Upper lobe of right lung (tissue), 1 donor: ENCODE measurements around the gene B4GALNT3. TPM values are rescaled to one million over a fixed set of nuclear protein-coding genes. Genes with fewer than 3 reads are reported as not detected.

Experiments used
- ATAC-seq: fragments of 200-7000 bp; cut with Tn5 transposase; one replicate; pipeline ENCODE4 v1.9.1; 2020; ENCODE audit warnings: mild to moderate bottlenecking, moderate library complexity
- DNase-seq: peaks from one replicate; pipeline ENCODE4 v3.0.0-alpha.2; 2020
- H3K27ac ChIP-seq: fragments of 200-600 bp; one replicate; pipeline ENCODE4 v1.8.0; 2022
- H3K27me3 ChIP-seq: fragments of 200-600 bp; one replicate; pipeline ENCODE4 v1.8.0; 2022; ENCODE audit warnings: mild to moderate bottlenecking
- H3K36me3 ChIP-seq: fragments of 200-600 bp; one replicate; pipeline ENCODE4 v1.8.0; 2022
- H3K4me1 ChIP-seq: fragments of 200-600 bp; one replicate; pipeline ENCODE4 v1.8.0; 2022
- H3K4me3 ChIP-seq: fragments of 200-600 bp; one replicate; pipeline ENCODE4 v1.8.0; 2022; ENCODE audit warnings: mild to moderate bottlenecking
- H3K9me3 ChIP-seq: fragments of 200-600 bp; one replicate; pipeline ENCODE4 v1.8.0; 2022
- intact Hi-C: fragments of 100-400 bp; cut with DNase I; formaldehyde crosslinking; loops from one replicate; pipeline ENCODE4 v1.11.0; 2022
- total RNA-seq: library from RNA; stranded (reverse); fragmentation: NEBNext Ultra II Directional; extraction: Animal tissue kit (Norgen Biotek cat#: 25700); gene quantifications from one replicate; pipeline ENCODE4 v1.2.1, GENCODE V29; 2021
- TF ChIP-seq, protein P1 (sequence below): fragments of 200-600 bp; IDR thresholded peaks from one replicate; pipeline ENCODE4 v1.8.0; 2022; ENCODE audit warnings: antibody characterized with exemption
- donor health status: DM: no; HTN: yes; CAD: no; lungs with severe emphysema.

Gene B4GALNT3
- total RNA-seq, 1 donor from 2014 or later: 14.0 TPM

- intact Hi-C loops: no loop called here
- ATAC-seq (peak; percentile 78), DNase-seq (peak; percentile 87)
Measured at GRCh38 chr12:561908-562593, 102.3 kb downstream of the B4GALNT3 start.

GRCh38 chr12:562634-563033 lies 102.9 kb downstream of the B4GALNT3 start:
- H3K4me1 ChIP-seq: peaks cover 8% of the 10 kb centered on the region
- no peak for DNase-seq

More at GRCh38 chr12:561908-562593, 102.3 kb downstream of the B4GALNT3 start:
- Histone ChIP-seq H3K27me3 (no peaks in the 10 kb centered on the region), H3K9me3 (no peaks in the 10 kb centered on the region), H3K4me3 (peak overlapping the region; percentile 23), H3K36me3 (no peaks in the 10 kb centered on the region), H3K4me1 (peaks cover 8% of the 10 kb centered on the region), H3K27ac (peak overlapping the region; percentile 70)
- TF ChIP-seq, protein P1, sequence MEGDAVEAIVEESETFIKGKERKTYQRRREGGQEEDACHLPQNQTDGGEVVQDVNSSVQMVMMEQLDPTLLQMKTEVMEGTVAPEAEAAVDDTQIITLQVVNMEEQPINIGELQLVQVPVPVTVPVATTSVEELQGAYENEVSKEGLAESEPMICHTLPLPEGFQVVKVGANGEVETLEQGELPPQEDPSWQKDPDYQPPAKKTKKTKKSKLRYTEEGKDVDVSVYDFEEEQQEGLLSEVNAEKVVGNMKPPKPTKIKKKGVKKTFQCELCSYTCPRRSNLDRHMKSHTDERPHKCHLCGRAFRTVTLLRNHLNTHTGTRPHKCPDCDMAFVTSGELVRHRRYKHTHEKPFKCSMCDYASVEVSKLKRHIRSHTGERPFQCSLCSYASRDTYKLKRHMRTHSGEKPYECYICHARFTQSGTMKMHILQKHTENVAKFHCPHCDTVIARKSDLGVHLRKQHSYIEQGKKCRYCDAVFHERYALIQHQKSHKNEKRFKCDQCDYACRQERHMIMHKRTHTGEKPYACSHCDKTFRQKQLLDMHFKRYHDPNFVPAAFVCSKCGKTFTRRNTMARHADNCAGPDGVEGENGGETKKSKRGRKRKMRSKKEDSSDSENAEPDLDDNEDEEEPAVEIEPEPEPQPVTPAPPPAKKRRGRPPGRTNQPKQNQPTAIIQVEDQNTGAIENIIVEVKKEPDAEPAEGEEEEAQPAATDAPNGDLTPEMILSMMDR: no peak

DNA sequence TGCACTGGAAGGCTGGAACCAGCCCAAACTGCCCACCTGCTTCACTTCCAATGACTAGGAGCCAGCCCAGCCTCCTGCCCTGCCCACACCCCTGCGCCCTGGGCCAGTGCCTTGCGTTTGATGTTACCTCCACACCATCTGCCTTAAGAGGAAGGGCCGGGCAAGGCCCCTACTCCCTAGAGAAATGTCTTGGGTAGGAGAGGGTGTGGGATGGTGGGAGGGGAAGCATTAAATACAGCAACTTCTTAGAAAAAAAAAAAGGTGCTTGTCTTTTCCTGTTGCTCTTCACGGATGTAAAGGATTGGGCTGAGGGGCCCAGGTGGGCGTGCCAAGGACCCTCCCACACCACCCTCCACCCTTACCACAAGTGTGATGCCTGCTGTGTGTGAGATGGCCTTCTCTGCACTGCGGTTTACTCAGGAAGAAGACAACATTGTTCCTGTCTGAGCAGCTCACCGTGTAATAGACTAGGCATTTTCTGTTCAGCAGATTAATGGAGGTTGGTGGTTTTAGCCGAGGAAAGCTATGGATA lies 103.6 kb downstream of the B4GALNT3 start:
- ATAC-seq (peak; percentile 6), DNase-seq (no peak)
- TF ChIP-seq, protein P1: no peak
- H3K36me3 ChIP-seq: no peaks in the 10 kb centered on the region
- intact Hi-C loops: no loop called here
- H3K4me3 ChIP-seq: no peak overlapping the region
- no peaks in the 10 kb centered on the region for H3K27me3 ChIP-seq
- peak overlapping the region; percentile 70 for H3K27ac ChIP-seq
- no peaks in the 10 kb centered on the region for H3K9me3 ChIP-seq
- peaks cover 8% of the 10 kb centered on the region for H3K4me1 ChIP-seq

More at GRCh38 chr12:562634-563033, 102.9 kb downstream of the B4GALNT3 start:
- H3K4me3 ChIP-seq: no peak overlapping the region
- H3K36me3 ChIP-seq: no peaks in the 10 kb centered on the region
- intact Hi-C loops: no loop called here
- no peak for ATAC-seq
- TF ChIP-seq, protein P1: no peak
- no peaks in the 10 kb centered on the region for H3K9me3 ChIP-seq
- no peaks in the 10 kb centered on the region for H3K27me3 ChIP-seq
- H3K27ac ChIP-seq: peak overlapping the region; percentile 70

GRCh38 chr12:563787-564298 lies 104.1 kb downstream of the B4GALNT3 start:
- no peaks in the 10 kb centered on the region for H3K27me3 ChIP-seq
- DNase-seq (no peak), ATAC-seq (no peak)
- H3K27ac ChIP-seq: no peak overlapping the region
- H3K9me3 ChIP-seq: no peaks in the 10 kb centered on the region
- no peaks in the 10 kb centered on the region for H3K36me3 ChIP-seq
- intact Hi-C loops: no loop called here
- peaks cover 8% of the 10 kb centered on the region for H3K4me1 ChIP-seq
- no peak overlapping the region for H3K4me3 ChIP-seq
- TF ChIP-seq, protein P1: no peak

GRCh38 chr12:565161-565560 lies 105.4 kb downstream of the B4GALNT3 start:
- H3K36me3 ChIP-seq: no peaks in the 10 kb centered on the region
- peaks cover 16% of the 10 kb centered on the region for H3K4me1 ChIP-seq
- ATAC-seq (no peak), DNase-seq (no peak)
- no peak overlapping the region for H3K27ac ChIP-seq
- no peaks in the 10 kb centered on the region for H3K27me3 ChIP-seq
- TF ChIP-seq, protein P1: no peak
- no peaks in the 10 kb centered on the region for H3K9me3 ChIP-seq
- H3K4me3 ChIP-seq: no peak overlapping the region
- intact Hi-C loops: loop anchor here (5.0 kb wide), 2 partner anchors 247 to 387 kb away; no protein-coding TSS in a partner anchor
